Activated CD4-positive, alpha-beta memory T cell treated with anti-CD3 and anti-CD28 coated beads, Interleukin-2, amount 10 ng/mL, durations not matched to agents 7 days and 5 days (primary cell): Measurements from ENCODE around the gene IFNG-AS1. TPM values are rescaled to one million over a fixed set of nuclear protein-coding genes. Genes with fewer than 3 reads are reported as not detected.

Source experiments
- CTCF ChIA-PET: fragments of 350-600 bp; sonication (Branson Sonifier 250); formaldehyde crosslinking; loops from one replicate; lab custom pipeline; 2021; ENCODE audit warnings: antibody characterized with exemption, inconsistent platforms; lab: Charles Lee
- POLR2A ChIA-PET: fragments of 350-600 bp; sonication (Branson Sonifier 250); formaldehyde crosslinking; loops from one replicate; lab custom pipeline; 2021; ENCODE audit warnings: antibody characterized with exemption; lab: Charles Lee
- DNase-seq: peaks from one replicate; pipeline ENCODE4 v3.0.0-alpha.2; 2020
- H3K27ac Mint-ChIP-seq: one replicate; pipeline ENCODE4 v1.8.0; 2021; ENCODE audit warnings: mild to moderate bottlenecking, mixed read lengths
- H3K27me3 Mint-ChIP-seq: one replicate; pipeline ENCODE4 v1.8.0; 2021; ENCODE audit warnings: mixed read lengths
- H3K36me3 Mint-ChIP-seq: one replicate; pipeline ENCODE4 v1.8.0; 2021; ENCODE audit warnings: low read depth, mixed read lengths
- H3K4me1 Mint-ChIP-seq: one replicate; pipeline ENCODE4 v1.8.0; 2021; ENCODE audit warnings: mixed read lengths
- H3K4me3 Mint-ChIP-seq: one replicate; pipeline ENCODE4 v1.8.0; 2021; ENCODE audit warnings: mild to moderate bottlenecking, mixed read lengths
- H3K9me3 Mint-ChIP-seq: one replicate; pipeline ENCODE4 v1.8.0; 2021; ENCODE audit warnings: mixed read lengths
- total RNA-seq, 2 experiments: library from RNA; stranded (reverse); gene quantifications; one replicate each; pipeline ENCODE4 v1.2.3, GENCODE V29; 2021

IFNG-AS1 gene
- total RNA-seq, 2 experiments from 2014 or later: 0.35 to 0.40 TPM

DNA sequence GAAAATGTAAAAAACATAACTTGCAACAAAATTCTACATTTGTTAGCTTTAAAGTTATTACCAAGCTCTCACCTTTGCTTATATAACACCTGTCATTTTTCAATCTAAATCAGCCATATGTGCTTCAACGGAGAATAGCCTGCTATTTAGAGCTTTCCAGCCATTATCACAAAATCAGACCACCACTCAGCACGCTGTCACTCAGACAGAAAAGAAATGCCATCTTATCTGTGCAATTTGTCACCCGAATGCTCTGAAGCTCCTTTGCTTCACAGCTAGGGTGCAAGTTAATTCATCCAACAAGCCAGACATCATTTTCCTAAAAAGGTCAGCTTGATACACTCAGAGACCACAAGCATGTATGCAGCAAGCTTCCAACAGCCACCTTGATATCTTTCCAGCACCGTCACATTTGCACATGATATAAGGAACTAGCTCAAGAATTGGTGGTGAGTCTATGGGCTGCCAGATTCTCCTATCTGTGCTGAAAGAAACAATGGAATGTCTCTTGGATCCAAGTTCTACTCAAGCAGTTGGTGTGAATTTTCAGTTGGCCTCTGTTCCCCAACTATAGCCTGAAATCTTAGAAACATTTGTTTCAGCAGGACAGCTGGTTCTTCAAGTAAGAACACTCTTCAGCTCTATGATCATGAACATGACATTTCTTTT is 20.0 kb upstream of the IFNG-AS1 start:
- Mint-ChIP-seq H3K9me3 (no peaks in the 10 kb centered on the region), H3K36me3 (no peaks in the 10 kb centered on the region), H3K27ac (no peak overlapping the region), H3K4me3 (no peak overlapping the region), H3K27me3 (peaks cover 4% of the 10 kb centered on the region), H3K4me1 (no peaks in the 10 kb centered on the region)
- no peak for DNase-seq
- POLR2A ChIA-PET: no interaction called here
- CTCF ChIA-PET: interaction anchor here (0.5 kb wide), 1 partner anchor 336 kb away, joined by 4 read pairs; no protein-coding TSS in a partner anchor

DNA sequence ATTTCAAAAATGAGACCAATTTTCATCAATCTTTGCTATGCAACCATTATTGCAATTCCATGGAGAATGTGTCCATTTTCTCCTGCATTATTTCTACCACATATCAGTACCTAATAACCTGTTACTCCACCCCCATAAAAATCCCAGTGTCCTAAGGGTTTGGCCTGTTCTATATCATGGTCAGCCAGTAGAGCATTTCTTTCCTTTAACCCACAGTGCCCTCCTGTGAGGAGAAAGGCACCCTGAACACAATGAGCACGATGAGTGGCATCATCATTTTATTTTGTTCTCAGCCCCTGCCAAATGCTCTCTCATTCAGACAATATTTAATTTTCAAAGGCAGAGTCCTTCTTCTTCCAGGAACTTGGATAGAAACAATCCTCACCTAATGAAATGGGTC is 11.6 kb upstream of the IFNG-AS1 start:
- CTCF ChIA-PET: no interaction called here
- peaks cover 5% of the 10 kb centered on the region for H3K27me3 Mint-ChIP-seq
- no peak overlapping the region for H3K27ac Mint-ChIP-seq
- peaks cover 6% of the 10 kb centered on the region for H3K9me3 Mint-ChIP-seq
- no peak overlapping the region for H3K4me3 Mint-ChIP-seq
- no peaks in the 10 kb centered on the region for H3K36me3 Mint-ChIP-seq
- no peaks in the 10 kb centered on the region for H3K4me1 Mint-ChIP-seq
- POLR2A ChIA-PET: no interaction called here
- no peak for DNase-seq

DNA sequence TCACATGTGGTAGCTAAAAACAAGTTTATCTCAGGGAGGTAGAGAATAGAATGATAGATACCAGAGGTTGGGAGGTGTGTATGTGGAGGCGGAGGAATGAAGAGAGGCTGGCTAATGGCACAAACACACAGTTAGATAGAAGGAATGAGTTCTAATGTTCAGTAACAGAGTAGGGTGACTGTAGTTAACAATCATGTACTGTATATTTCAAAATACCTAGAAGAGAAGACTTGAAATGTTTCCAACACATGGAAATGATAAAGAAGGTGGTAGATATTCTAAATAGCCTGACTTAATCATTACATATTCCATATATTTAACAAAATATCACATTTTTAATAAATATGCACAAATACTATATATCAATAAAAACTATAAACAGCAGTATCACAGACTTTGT is 8.9 kb upstream of the IFNG-AS1 start:
- CTCF ChIA-PET: no interaction called here
- Mint-ChIP-seq H3K4me1 (no peaks in the 10 kb centered on the region), H3K36me3 (no peaks in the 10 kb centered on the region), H3K27ac (no peak overlapping the region), H3K27me3 (peaks cover under 1% of the 10 kb centered on the region), H3K9me3 (peaks cover 6% of the 10 kb centered on the region), H3K4me3 (no peak overlapping the region)
- no peak for DNase-seq
- POLR2A ChIA-PET: no interaction called here

- Mint-ChIP-seq H3K27ac (no peak overlapping the region), H3K36me3 (no peaks in the 10 kb centered on the region), H3K4me1 (no peaks in the 10 kb centered on the region), H3K4me3 (no peak overlapping the region), H3K9me3 (peaks cover 6% of the 10 kb centered on the region), H3K27me3 (no peaks in the 10 kb centered on the region)
- no peak for DNase-seq
- POLR2A ChIA-PET: interaction anchor here (0.7 kb wide), 1 partner anchor 1295 kb away, joined by 3 read pairs; no protein-coding TSS in a partner anchor
- CTCF ChIA-PET: no interaction called here
Measured at GRCh38 chr12:67981287-67982162, 7.7 kb upstream of the IFNG-AS1 start.

- H3K27ac Mint-ChIP-seq: no peak overlapping the region
- no peak overlapping the region for H3K4me3 Mint-ChIP-seq
- H3K9me3 Mint-ChIP-seq: peaks cover 4% of the 10 kb centered on the region
- H3K36me3 Mint-ChIP-seq: no peaks in the 10 kb centered on the region
- ChIA-PET POLR2A (no interaction called here), CTCF (no interaction called here)
- H3K4me1 Mint-ChIP-seq: no peaks in the 10 kb centered on the region
- no peak for DNase-seq
- no peaks in the 10 kb centered on the region for H3K27me3 Mint-ChIP-seq
Measured at GRCh38 chr12:67982164-67982563, 7.1 kb upstream of the IFNG-AS1 start.

- Mint-ChIP-seq H3K27ac (no peak overlapping the region), H3K36me3 (no peaks in the 10 kb centered on the region), H3K27me3 (no peaks in the 10 kb centered on the region), H3K9me3 (no peaks in the 10 kb centered on the region), H3K4me1 (peaks cover 27% of the 10 kb centered on the region), H3K4me3 (no peak overlapping the region)
- ChIA-PET CTCF (no interaction called here), POLR2A (no interaction called here)
- DNase-seq: no peak
Measured at GRCh38 chr12:67986632-67987031, 2.6 kb upstream of the IFNG-AS1 start.

GRCh38 chr12:67988601-67989021 is 636 bp upstream of the IFNG-AS1 start:
- peaks cover 36% of the 10 kb centered on the region for H3K4me1 Mint-ChIP-seq
- H3K36me3 Mint-ChIP-seq: no peaks in the 10 kb centered on the region
- no peaks in the 10 kb centered on the region for H3K27me3 Mint-ChIP-seq
- ChIA-PET CTCF (no interaction called here), POLR2A (no interaction called here)
- DNase-seq: no peak
- H3K27ac Mint-ChIP-seq: no peak overlapping the region
- peaks cover 2% of the 10 kb centered on the region for H3K9me3 Mint-ChIP-seq
- H3K4me3 Mint-ChIP-seq: no peak overlapping the region

DNA sequence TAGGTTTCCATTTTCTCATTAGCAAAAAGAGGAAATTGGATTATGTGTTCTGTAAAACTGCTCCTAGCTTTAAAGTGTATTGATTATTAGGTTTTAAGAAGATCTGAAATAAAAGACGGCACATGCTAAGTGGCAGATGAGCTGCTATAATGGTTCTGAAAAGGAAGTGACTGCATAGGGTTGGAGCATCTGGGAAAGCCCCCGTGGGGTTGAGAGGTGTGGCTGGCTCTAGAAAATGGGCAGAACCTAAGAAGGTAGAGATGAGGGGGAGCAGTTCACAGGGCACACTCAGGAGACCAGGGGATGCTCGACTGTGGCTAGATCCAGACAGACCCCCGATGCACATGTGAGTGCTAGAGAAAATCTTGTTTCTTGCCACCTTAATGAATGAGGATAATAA is 1.9 kb downstream of the IFNG-AS1 start:
- DNase-seq: peak; percentile 38
- H3K4me1 Mint-ChIP-seq: peaks cover 40% of the 10 kb centered on the region

DNA sequence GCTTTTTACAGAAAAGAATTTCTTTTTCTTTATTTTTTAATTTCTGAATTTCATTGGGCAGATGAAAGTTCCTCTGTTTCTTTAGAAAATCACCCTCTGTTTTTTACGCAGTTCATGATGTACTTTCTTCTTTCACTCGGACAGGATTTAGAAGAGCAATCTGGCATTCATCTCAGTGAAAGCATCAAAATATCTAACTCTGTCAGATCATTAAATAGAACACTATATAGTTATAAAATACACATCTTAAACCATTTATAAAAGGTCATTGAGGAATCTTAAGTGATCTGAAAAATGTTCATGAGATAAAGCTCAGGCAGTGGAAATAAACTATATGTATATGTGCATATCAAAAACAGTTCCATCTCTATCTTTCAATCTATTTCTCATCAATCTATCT is 3.9 kb downstream of the IFNG-AS1 start:
- no peak overlapping the region for H3K4me3 Mint-ChIP-seq
- CTCF ChIA-PET: no interaction called here
- peaks cover 2% of the 10 kb centered on the region for H3K9me3 Mint-ChIP-seq
- no peak overlapping the region for H3K27ac Mint-ChIP-seq
- H3K4me1 Mint-ChIP-seq: peaks cover 43% of the 10 kb centered on the region
- no peak for DNase-seq
- H3K36me3 Mint-ChIP-seq: no peaks in the 10 kb centered on the region
- no peaks in the 10 kb centered on the region for H3K27me3 Mint-ChIP-seq
- POLR2A ChIA-PET: no interaction called here

More for the DNA sequence above, 1.9 kb downstream of the IFNG-AS1 start:
- peak overlapping the region; percentile 23 for H3K4me3 Mint-ChIP-seq
- no peaks in the 10 kb centered on the region for H3K36me3 Mint-ChIP-seq
- POLR2A ChIA-PET: interaction anchor here (1.2 kb wide), 1 partner anchor 20 kb away, joined by 3 read pairs; no protein-coding TSS in a partner anchor
- H3K27ac Mint-ChIP-seq: peak overlapping the region; percentile 9
- H3K27me3 Mint-ChIP-seq: no peaks in the 10 kb centered on the region
- H3K9me3 Mint-ChIP-seq: peaks cover 2% of the 10 kb centered on the region
- CTCF ChIA-PET: interaction anchor here (0.6 kb wide), 1 partner anchor 45 kb away, joined by 4 read pairs; no protein-coding TSS in a partner anchor

DNA sequence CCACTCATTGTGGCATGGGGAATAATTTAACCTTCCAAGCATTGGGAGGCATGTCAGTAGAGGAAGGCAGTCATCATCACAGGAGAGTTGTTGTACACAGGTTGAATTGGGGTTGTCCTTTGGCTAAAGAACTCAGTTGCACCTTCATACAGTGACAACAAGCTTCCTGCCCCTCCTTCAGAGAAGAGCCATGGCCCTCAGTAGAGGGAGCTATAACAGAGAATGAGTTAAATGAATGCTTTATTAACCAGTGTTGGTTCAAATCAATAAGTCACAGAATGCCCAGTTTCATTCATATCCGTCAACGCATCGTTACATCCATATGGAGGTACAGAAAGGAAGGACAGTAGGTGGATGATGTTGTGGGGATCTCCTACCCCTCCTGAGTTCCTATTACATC is 4.8 kb downstream of the IFNG-AS1 start:
- Mint-ChIP-seq H3K9me3 (peaks cover 2% of the 10 kb centered on the region), H3K36me3 (no peaks in the 10 kb centered on the region), H3K4me3 (no peak overlapping the region), H3K27ac (no peak overlapping the region), H3K4me1 (peaks cover 42% of the 10 kb centered on the region), H3K27me3 (no peaks in the 10 kb centered on the region)
- no peak for DNase-seq
- CTCF ChIA-PET: no interaction called here
- POLR2A ChIA-PET: no interaction called here

GRCh38 chr12:67996347-67996746 is 7.1 kb downstream of the IFNG-AS1 start:
- ChIA-PET CTCF (interaction anchor here (1.1 kb wide), 1 partner anchor 15 kb away, joined by 6 read pairs; no protein-coding TSS in a partner anchor), POLR2A (no interaction called here)
- no peak for DNase-seq
- Mint-ChIP-seq H3K36me3 (no peaks in the 10 kb centered on the region), H3K9me3 (peaks cover 2% of the 10 kb centered on the region), H3K4me3 (no peak overlapping the region), H3K27me3 (no peaks in the 10 kb centered on the region), H3K4me1 (peaks cover 24% of the 10 kb centered on the region), H3K27ac (no peak overlapping the region)

GRCh38 chr12:67998379-67998778 is 9.1 kb downstream of the IFNG-AS1 start:
- ChIA-PET POLR2A (no interaction called here), CTCF (no interaction called here)
- H3K27me3 Mint-ChIP-seq: no peaks in the 10 kb centered on the region
- H3K4me1 Mint-ChIP-seq: peaks cover 14% of the 10 kb centered on the region
- H3K9me3 Mint-ChIP-seq: no peaks in the 10 kb centered on the region
- no peaks in the 10 kb centered on the region for H3K36me3 Mint-ChIP-seq
- DNase-seq: no peak
- no peak overlapping the region for H3K4me3 Mint-ChIP-seq
- no peak overlapping the region for H3K27ac Mint-ChIP-seq

GRCh38 chr12:67999244-67999643 is 10.0 kb downstream of the IFNG-AS1 start:
- ChIA-PET CTCF (interaction anchor here (1.1 to 1.5 kb wide), 2 partner anchors 34 to 223 kb away, joined by 3 read pairs; no protein-coding TSS in a partner anchor), POLR2A (interaction anchor here (0.6 kb wide), 1 partner anchor 10 kb away, joined by 3 read pairs; the partner anchor contains the start of gene IFNG-AS1)
- Mint-ChIP-seq H3K4me3 (no peak overlapping the region), H3K36me3 (no peaks in the 10 kb centered on the region), H3K27me3 (no peaks in the 10 kb centered on the region), H3K27ac (no peak overlapping the region), H3K9me3 (no peaks in the 10 kb centered on the region), H3K4me1 (peaks cover 12% of the 10 kb centered on the region)
- DNase-seq: no peak
